HG02642 (cell line): Measurements from ENCODE around the gene CCNY.
"Not testable (repeated sequence)": the region's sequence is repeated elsewhere in the genome, so short reads cannot be mapped to it uniquely, and the experiment has no call there.

Experiments
- ATAC-seq: cut with Tn5 transposase; IDR thresholded peaks from one replicate; pipeline ENCODE4 v1.9.1; 2021; ENCODE audit warnings: mild to moderate bottlenecking; ENCODE audit not compliant: unreplicated experiment, poor library complexity

Gene CCNY

GRCh38 chr10:35353805-35354204 lies 17.5 kb downstream of the CCNY start:
- no peak for ATAC-seq

GRCh38 chr10:35354257-35354656 lies 17.9 kb downstream of the CCNY start:
- not testable (repeated sequence) for ATAC-seq

GRCh38 chr10:35355971-35356724 lies 19.8 kb downstream of the CCNY start:
- peak; percentile 44 for ATAC-seq

- no peak for ATAC-seq
Measured at GRCh38 chr10:35356725-35357092, 20.4 kb downstream of the CCNY start.

- no peak for ATAC-seq
Measured at GRCh38 chr10:35359056-35359455, 22.7 kb downstream of the CCNY start.

GRCh38 chr10:35359873-35360272 lies 23.6 kb downstream of the CCNY start:
- no peak for ATAC-seq

GRCh38 chr10:35362701-35363350 lies 26.5 kb downstream of the CCNY start:
- ATAC-seq = no peak

GRCh38 chr10:35363587-35363986 lies 27.3 kb downstream of the CCNY start:
- ATAC-seq = no peak

- no peak for ATAC-seq
Measured at GRCh38 chr10:35364808-35365207, 28.5 kb downstream of the CCNY start.

- ATAC-seq = no peak
Measured at GRCh38 chr10:35365994-35366393, 29.7 kb downstream of the CCNY start.

GRCh38 chr10:35367107-35367859 lies 31.0 kb downstream of the CCNY start:
- ATAC-seq = no peak

- no peak for ATAC-seq
Measured at GRCh38 chr10:35367982-35368381, 31.7 kb downstream of the CCNY start.

- no peak for ATAC-seq
Measured at GRCh38 chr10:35368485-35369048, 32.3 kb downstream of the CCNY start.

GRCh38 chr10:35369049-35369611 lies 32.8 kb downstream of the CCNY start:
- no peak for ATAC-seq

GRCh38 chr10:35371731-35372130 lies 35.4 kb downstream of the CCNY start:
- no peak for ATAC-seq

- ATAC-seq = no peak
Measured at GRCh38 chr10:35372329-35372728, 36.0 kb downstream of the CCNY start.

- ATAC-seq = no peak
Measured at GRCh38 chr10:35375091-35375765, 38.9 kb downstream of the CCNY start.

GRCh38 chr10:35377050-35377728 lies 40.9 kb downstream of the CCNY start:
- ATAC-seq = no peak

- peak; percentile 44 for ATAC-seq
Measured at GRCh38 chr10:35378541-35379210, 42.4 kb downstream of the CCNY start.
